Prostate gland (tissue), 2 donors: ENCODE measurements around the gene TTC27. TPM values are rescaled to one million over a fixed set of nuclear protein-coding genes. Genes with fewer than 3 reads are reported as not detected.

Source experiments
- DNase-seq: peaks from one replicate; pipeline ENCODE4 v3.0.0-alpha.2; 2019; ENCODE audit warnings: low spot score
- H3K27ac ChIP-seq, 2 donors: fragments of 200-600 bp; sonication (generic); 2 replicates each; pipeline ENCODE4 v1.5.1; 2017 to 2019
- H3K27me3 ChIP-seq: fragments of 200-600 bp; sonication (generic); replicated peaks from 2 replicates; pipeline ENCODE4 v1.5.1; 2019; ENCODE audit not compliant: insufficient read depth
- H3K36me3 ChIP-seq, 2 donors: fragments of 200-600 bp; sonication (generic); 1 replicate in 1 of 2; 2 replicates in 1 of 2; pipeline versions ENCODE4 v1.5.1 to v1.8.1; 2017 to 2019
- H3K4me1 ChIP-seq: fragments of 200-600 bp; sonication (generic); replicated peaks from 2 replicates; pipeline ENCODE4 v1.5.1; 2019
- H3K4me3 ChIP-seq, 2 donors: fragments of 200-600 bp; sonication (generic); 2 replicates each; pipeline ENCODE4 v1.5.1; 2017 to 2019
- H3K9me3 ChIP-seq: fragments of 200-600 bp; sonication (generic); 2 replicates; pipeline ENCODE4 v1.5.1; 2017
- CTCF ChIP-seq, 4 experiments: fragments of 200-600 bp in 2 of 4; fragments of 450-650 bp in 2 of 4; sonication (generic) in 2 of 4; IDR thresholded peaks; 1 replicate in 3 of 4; 2 replicates in 1 of 4; pipeline ENCODE4 v1.5.1; 2016 to 2019; ENCODE audit warnings: antibody characterized with exemption in 4 of 4, mild to moderate bottlenecking in 2 of 4, moderate library complexity in 2 of 4
- POLR2A ChIP-seq: fragments of 450-650 bp; IDR thresholded peaks from one replicate; pipeline ENCODE4 v1.6.1; 2016; ENCODE audit warnings: antibody characterized with exemption, mild to moderate bottlenecking
- POLR2AphosphoS5 ChIP-seq: sonication (generic); formaldehyde crosslinking; IDR thresholded peaks from one replicate; pipeline ENCODE4 v1.6.1; 2017; ENCODE audit warnings: antibody characterized with exemption
- WGBS: methylation state at CpG from one replicate; pipeline ENCODE4 v1.1.5; 2018; 5-methylcytosine and 5-hydroxymethylcytosine counted together
- intact Hi-C: fragments of 100-400 bp; cut with DNase I; formaldehyde crosslinking; loops from one replicate; pipeline ENCODE4 v1.14.2; 2022
- total RNA-seq, 2 donors: library from RNA; depleted of rRNA; stranded (reverse); fragments of >200 nt; gene quantifications; one replicate each; pipeline ENCODE4 v1.1.0, GENCODE V29; 2016

Gene TTC27
- total RNA-seq, 2 donors from 2014 or later, result 13.0 to 15.6 TPM

- intact Hi-C loops, result no loop called here
- no peak for DNase-seq
- H3K27ac ChIP-seq, result no peak overlapping the region
- H3K9me3 ChIP-seq, result no peaks in the 10 kb centered on the region
- no peaks in the 10 kb centered on the region for H3K36me3 ChIP-seq
- H3K4me1 ChIP-seq, result no peaks in the 10 kb centered on the region
- no peak for TF ChIP-seq CTCF (IDR thresholded peaks at IDR 0.05)
- no peak for TF ChIP-seq POLR2A
- no peak for TF ChIP-seq POLR2AphosphoS5
- H3K27me3 ChIP-seq, result no peaks in the 10 kb centered on the region
- no peak overlapping the region for H3K4me3 ChIP-seq
- WGBS, result 73% methylated on average over 1 of the region's 1 CpG
Observed at GRCh38 chr2:32745675-32746074, 117.8 kb downstream of the TTC27 start.

- intact Hi-C loops, result no loop called here
- DNase-seq, result no peak
- H3K9me3 ChIP-seq, result no peaks in the 10 kb centered on the region
- H3K4me1 ChIP-seq, result no peaks in the 10 kb centered on the region
- H3K27ac ChIP-seq, result no peak overlapping the region
- no peak for TF ChIP-seq CTCF (IDR thresholded peaks at IDR 0.05)
- no peak for TF ChIP-seq POLR2AphosphoS5
- no peak for TF ChIP-seq POLR2A
- H3K36me3 ChIP-seq, result no peaks in the 10 kb centered on the region
- no peak overlapping the region for H3K4me3 ChIP-seq
- no peaks in the 10 kb centered on the region for H3K27me3 ChIP-seq
Observed at GRCh38 chr2:32746669-32747068, 118.8 kb downstream of the TTC27 start.

GRCh38 chr2:32748158-32748557 is 120.3 kb downstream of the TTC27 start:
- intact Hi-C loops, result no loop called here

GRCh38 chr2:32750880-32751279 is 123.0 kb downstream of the TTC27 start:
- H3K27ac ChIP-seq, result no peak overlapping the region
- TF ChIP-seq POLR2A, result no peak
- TF ChIP-seq POLR2AphosphoS5, result no peak
- TF ChIP-seq CTCF (IDR thresholded peaks at IDR 0.05), result no peak
- H3K27me3 ChIP-seq, result no peaks in the 10 kb centered on the region
- H3K36me3 ChIP-seq, result no peaks in the 10 kb centered on the region
- no peaks in the 10 kb centered on the region for H3K4me1 ChIP-seq
- no peak overlapping the region for H3K4me3 ChIP-seq
- no peak for DNase-seq
- intact Hi-C loops, result no loop called here
- H3K9me3 ChIP-seq, result no peaks in the 10 kb centered on the region

More at GRCh38 chr2:32748158-32748557, 120.3 kb downstream of the TTC27 start:
- Histone ChIP-seq H3K9me3 (no peaks in the 10 kb centered on the region), H3K4me3 (no peak overlapping the region), H3K27me3 (no peaks in the 10 kb centered on the region), H3K27ac (no peak overlapping the region), H3K4me1 (no peaks in the 10 kb centered on the region), H3K36me3 (no peaks in the 10 kb centered on the region)
- no peak for TF ChIP-seq CTCF (IDR thresholded peaks at IDR 0.05)
- TF ChIP-seq POLR2AphosphoS5, result no peak
- TF ChIP-seq POLR2A, result no peak
- DNase-seq, result no peak
- 89% methylated on average over 1 of the region's 1 CpG for WGBS

- no peaks in the 10 kb centered on the region for H3K36me3 ChIP-seq
- no peaks in the 10 kb centered on the region for H3K27me3 ChIP-seq
- no peak overlapping the region for H3K27ac ChIP-seq
- DNase-seq, result no peak
- WGBS, result 38% methylated on average over 2 of the region's 2 CpGs
- no peak for TF ChIP-seq POLR2A
- TF ChIP-seq POLR2AphosphoS5, result no peak
- TF ChIP-seq CTCF (IDR thresholded peaks at IDR 0.05), result no peak
- intact Hi-C loops, result no loop called here
- H3K4me3 ChIP-seq, result no peak overlapping the region
- no peaks in the 10 kb centered on the region for H3K4me1 ChIP-seq
- no peaks in the 10 kb centered on the region for H3K9me3 ChIP-seq
Observed at GRCh38 chr2:32752205-32752604, 124.4 kb downstream of the TTC27 start.
